IMR-90 (cell line): ENCODE data around the gene ZNF385D. TPM values are rescaled to one million over a fixed set of nuclear protein-coding genes. Genes with fewer than 3 reads are reported as not detected.

Experiments used
- ATAC-seq: fragments of 200-7000 bp; cut with Tn5 transposase; 2 replicates; pipeline ENCODE4 v1.9.1; 2020; ENCODE audit warnings: low read depth, mild to moderate bottlenecking, moderate library complexity
- BruUV-seq: library from RNA; stranded (reverse); fragments of 400-500 nt; replicated peaks from 2 replicates; lab custom pipeline; 2021; lab: Mats Ljungman, UMichigan
- CTCF ChIA-PET: fragments of 300-600 bp; formaldehyde crosslinking; extraction: SDS; loops from one replicate; lab custom pipeline; 2021; ENCODE audit warnings: antibody characterized with exemption; lab: Yijun Ruan, JAX
- POLR2A ChIA-PET: fragments of 300-600 bp; sonication (Branson Sonifier 250); formaldehyde crosslinking; loops from one replicate; lab custom pipeline; 2022; ENCODE audit warnings: antibody characterized with exemption; ENCODE audit not compliant: unreplicated experiment; lab: Charles Lee
- DNase-seq: peaks from one replicate; pipeline ENCODE4 v3.0.0; 2013
- H2AFZ ChIP-seq: replicated peaks from 2 replicates; pipeline ENCODE3; 2013; ENCODE audit warnings: low read length, mild to moderate bottlenecking; ENCODE audit not compliant: poor library complexity
- H2AK5ac ChIP-seq: 2 replicates; pipeline ENCODE4 v1.6.1; 2013; ENCODE audit warnings: low read depth, low read length, inconsistent platforms
- H2AK9ac ChIP-seq: replicated peaks from 2 replicates; pipeline ENCODE3; 2013; ENCODE audit warnings: mild to moderate bottlenecking, low read depth, low read length, moderate library complexity; ENCODE audit not compliant: poor library complexity
- H2BK120ac ChIP-seq: 2 replicates; pipeline ENCODE4 v1.6.1; 2013; ENCODE audit warnings: low read depth, low read length, inconsistent platforms
- H2BK15ac ChIP-seq: 3 replicates; pipeline ENCODE4 v1.6.1; 2013; ENCODE audit warnings: low read depth, low read length, inconsistent platforms
- H2BK20ac ChIP-seq: 2 replicates; pipeline ENCODE4 v1.6.1; 2013; ENCODE audit warnings: low read depth, mild to moderate bottlenecking, inconsistent platforms, low read length, moderate library complexity
- H2BK5ac ChIP-seq: 2 replicates; pipeline ENCODE4 v1.6.1; 2013; ENCODE audit warnings: mild to moderate bottlenecking, low read depth, low read length, inconsistent platforms; ENCODE audit not compliant: poor library complexity, severe bottlenecking
- H3K14ac ChIP-seq: replicated peaks from 2 replicates; pipeline ENCODE4 v1.6.1; 2013; ENCODE audit warnings: low read depth, low read length, inconsistent platforms
- H3K18ac ChIP-seq: 2 replicates; pipeline ENCODE4 v1.6.1; 2013; ENCODE audit warnings: low read depth, low read length, control low read depth
- H3K23ac ChIP-seq: 2 replicates; pipeline ENCODE4 v1.6.1; 2013; ENCODE audit warnings: low read depth, low read length, inconsistent platforms
- H3K27ac ChIP-seq: 2 replicates; pipeline ENCODE4 v1.5.1; 2013; ENCODE audit warnings: mild to moderate bottlenecking, control low read depth, low read length; ENCODE audit not compliant: insufficient read depth
- H3K27me3 ChIP-seq: 2 replicates; pipeline ENCODE4 v1.6.1; 2013; ENCODE audit warnings: low read length; ENCODE audit not compliant: control insufficient read depth, insufficient read depth
- H3K36me3 ChIP-seq: 2 replicates; pipeline ENCODE4 v1.6.1; 2013; ENCODE audit warnings: low read length, mixed read lengths; ENCODE audit not compliant: control insufficient read depth, insufficient read depth
- H3K4ac ChIP-seq: 2 replicates; pipeline ENCODE4 v1.6.1; 2013; ENCODE audit warnings: low read depth, low read length, inconsistent platforms
- H3K4me1 ChIP-seq: 2 replicates; pipeline ENCODE4 v1.6.1; 2013; ENCODE audit warnings: low read length, mixed read lengths; ENCODE audit not compliant: control insufficient read depth, insufficient read depth
- H3K4me2 ChIP-seq: 2 replicates; pipeline ENCODE4 v1.6.1; 2013; ENCODE audit warnings: low read depth, mild to moderate bottlenecking, control low read depth, low read length, moderate library complexity
- H3K4me3 ChIP-seq: 2 replicates; pipeline ENCODE4 v1.5.1; 2013; ENCODE audit warnings: low read depth, mild to moderate bottlenecking, control low read depth, low read length, moderate library complexity; ENCODE audit not compliant: insufficient read depth
- H3K56ac ChIP-seq: 2 replicates; pipeline ENCODE4 v1.6.1; 2013; ENCODE audit warnings: low read length, inconsistent platforms; ENCODE audit not compliant: insufficient read depth; ENCODE audit errors: extremely low read depth
- H3K79me1 ChIP-seq, 2 experiments: 2 replicates each; pipeline ENCODE4 v1.6.1; 2013; ENCODE audit warnings: low read length in 2 of 2, inconsistent platforms in 1 of 2, low read depth in 1 of 2
- H3K9ac ChIP-seq: 2 replicates; pipeline ENCODE4 v1.6.1; 2013; ENCODE audit warnings: low read depth, low read length, control low read depth
- H3K9me1 ChIP-seq: 2 replicates; pipeline ENCODE4 v1.6.1; 2013; ENCODE audit warnings: low read length, inconsistent platforms; ENCODE audit not compliant: insufficient read depth
- H3K9me3 ChIP-seq: 2 replicates; pipeline ENCODE4 v1.6.1; 2013; ENCODE audit warnings: low read length; ENCODE audit not compliant: control insufficient read depth, insufficient read depth
- H4K20me1 ChIP-seq: 2 replicates; pipeline ENCODE4 v1.6.1; 2013; ENCODE audit warnings: low read length, inconsistent platforms; ENCODE audit not compliant: insufficient read depth
- H4K5ac ChIP-seq: 2 replicates; pipeline ENCODE4 v1.6.1; 2013; ENCODE audit warnings: mild to moderate bottlenecking, low read depth, low read length, control low read depth
- H4K8ac ChIP-seq, 2 experiments: 2 replicates each; pipeline ENCODE4 v1.6.1; 2013; ENCODE audit warnings: low read depth in 2 of 2, low read length in 2 of 2, control low read depth in 1 of 2, inconsistent platforms in 1 of 2
- H4K91ac ChIP-seq: 2 replicates; pipeline ENCODE4 v1.6.1; 2013; ENCODE audit warnings: low read depth, low read length, inconsistent platforms; ENCODE audit not compliant: insufficient read depth
- BHLHE40 ChIP-seq: fragments of 150-350 bp; IDR thresholded peaks from 2 replicates; pipeline ENCODE4 v1.6.1; 2016; ENCODE audit warnings: mild to moderate bottlenecking, low read depth, low read length
- CEBPB ChIP-seq: IDR thresholded peaks from 2 replicates; pipeline ENCODE4 v1.6.1; 2012; ENCODE audit warnings: low read depth, low read length, improper control_type of control experiment
- CHD1 ChIP-seq: IDR thresholded peaks from 2 replicates; pipeline ENCODE4 v1.6.1; 2012; ENCODE audit warnings: low read depth, low read length, improper control_type of control experiment
- FOS ChIP-seq: fragments of 150-350 bp; IDR thresholded peaks from 2 replicates; pipeline ENCODE4 v1.6.1; 2016; ENCODE audit warnings: low read depth, low read length
- MAFK ChIP-seq: IDR thresholded peaks from 2 replicates; pipeline ENCODE4 v1.6.1; 2012; ENCODE audit warnings: low read depth, low read length, improper control_type of control experiment
- MAZ ChIP-seq: IDR thresholded peaks from 2 replicates; pipeline ENCODE4 v1.6.1; 2012; ENCODE audit warnings: low read depth, mild to moderate bottlenecking, low read length, improper control_type of control experiment, moderate library complexity, borderline replicate concordance
- MXI1 ChIP-seq: IDR thresholded peaks from 2 replicates; pipeline ENCODE4 v1.6.1; 2012; ENCODE audit warnings: low read depth, mild to moderate bottlenecking, low read length, moderate library complexity, borderline replicate concordance
- NFE2L2 ChIP-seq: fragments of 150-350 bp; IDR thresholded peaks from 2 replicates; pipeline ENCODE4 v1.6.1; 2016; ENCODE audit warnings: low read depth, mild to moderate bottlenecking, low read length
- POLR2A ChIP-seq: IDR thresholded peaks from 2 replicates; pipeline ENCODE4 v1.6.1; 2012; ENCODE audit warnings: mild to moderate bottlenecking, low read depth, low read length
- RAD21 ChIP-seq: IDR thresholded peaks from 2 replicates; pipeline ENCODE4 v1.6.1; 2012; ENCODE audit warnings: low read length, improper control_type of control experiment
- RCOR1 ChIP-seq: IDR thresholded peaks from 2 replicates; pipeline ENCODE4 v1.6.1; 2012; ENCODE audit warnings: mild to moderate bottlenecking, low read length, improper control_type of control experiment; ENCODE audit not compliant: insufficient replicate concordance
- RFX5 ChIP-seq: IDR thresholded peaks from 2 replicates; pipeline ENCODE4 v1.8.0; 2012; ENCODE audit warnings: low read depth, mild to moderate bottlenecking, low read length, moderate library complexity
- SMC3 ChIP-seq: fragments of 150-350 bp; IDR thresholded peaks from 2 replicates; pipeline ENCODE4 v1.6.1; 2016; ENCODE audit warnings: low read depth, mild to moderate bottlenecking, antibody characterized with exemption, low read length, moderate library complexity
- WGBS, 2 experiments: methylation state at CpG; one replicate each; pipeline versions ENCODE4 v1.1.5 to v1.1.7; 2013; ENCODE audit warnings: missing lambda C conversion rate in 2 of 2; ENCODE audit not compliant: insufficient read length in 1 of 2; ENCODE audit errors: extremely low coverage in 2 of 2; 5-methylcytosine and 5-hydroxymethylcytosine counted together
- dilution Hi-C: fragments of 300-500 bp; cut with HindIII; formaldehyde crosslinking; loops from one replicate; pipeline ENCODE4 v1.14.3; 2018; ENCODE audit warnings: low sequenced_read_pairs; ENCODE audit not compliant: unreplicated experiment
- in situ Hi-C: fragments of 300-500 bp; cut with MboI; formaldehyde crosslinking; loops from 3 replicates; pipeline ENCODE4 v1.14.3; 2019; ENCODE audit warnings: low sequenced_read_pairs, inconsistent platforms, mixed read lengths
- intact Hi-C: fragments of 100-400 bp; cut with micrococcal nuclease; formaldehyde crosslinking; loops from 2 replicates; pipeline ENCODE4 v1.10.0; 2022
- polyA plus RNA-seq, 3 experiments: library from polyadenylated mRNA; depleted of rRNA; stranded (reverse); fragments of >200 nt; gene quantifications; 2 replicates each; pipeline ENCODE4 v1.2.3, GENCODE V29; 2012; ENCODE audit warnings: low replicate concordance in 1 of 3
- total RNA-seq: library from RNA; depleted of rRNA; stranded (reverse); fragments of >200 nt; gene quantifications from 2 replicates; pipeline ENCODE4 v1.2.3, GENCODE V29; 2012
- TF ChIP-seq, protein P1 (sequence below): conservative IDR thresholded peaks from 2 replicates; pipeline ENCODE4 v1.5.1; 2012; ENCODE audit warnings: mild to moderate bottlenecking, low read depth, low read length, improper control_type of control experiment
- TF ChIP-seq, protein P2 (sequence below): fragments of 150-350 bp; IDR thresholded peaks from 2 replicates; pipeline ENCODE4 v1.6.1; 2017; ENCODE audit warnings: mild to moderate bottlenecking, antibody characterized with exemption, low read length, low read depth
- TF ChIP-seq, protein P3 (sequence below): fragments of 150-350 bp; IDR thresholded peaks from 2 replicates; pipeline ENCODE4 v1.6.1; 2016; ENCODE audit warnings: low read depth, mild to moderate bottlenecking, low read length, moderate library complexity, borderline replicate concordance

The ZNF385D gene
- total and polyA plus RNA-seq, 2 of the 4 experiments (the other 2 are of a cell fraction), result 0.18 to 2.4 TPM

DNA sequence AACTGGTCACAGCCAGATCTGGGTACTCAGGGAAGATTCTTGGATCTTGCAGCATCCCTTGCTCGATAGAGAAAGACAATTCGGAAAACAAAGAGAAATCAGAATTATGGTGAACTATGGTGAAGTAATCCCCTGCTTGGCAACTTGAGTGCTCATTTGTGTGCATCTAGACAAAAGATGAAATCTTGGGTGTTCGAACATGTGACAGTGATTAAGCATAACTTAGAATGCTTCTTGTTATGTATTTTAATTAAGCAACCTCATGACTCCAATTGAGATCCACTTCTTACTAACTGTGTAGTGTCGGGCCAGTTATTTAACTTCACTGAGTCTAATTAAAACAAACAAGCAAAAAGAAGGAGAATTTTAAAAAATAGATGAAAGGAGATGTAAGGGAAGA is 56.5 kb downstream of the ZNF385D start:
- H3K23ac ChIP-seq, result no peak overlapping the region
- H3K27me3 ChIP-seq, result no peaks in the 10 kb centered on the region
- H3K9ac ChIP-seq, result no peak overlapping the region
- no peak overlapping the region for H3K14ac ChIP-seq
- H2BK15ac ChIP-seq, result no peak overlapping the region
- H2AFZ ChIP-seq, result no peak overlapping the region
- H3K9me1 ChIP-seq, result no peaks in the 10 kb centered on the region
- dilution Hi-C loops, result no loop called here
- no TSS peak for BruUV-seq
- WGBS, 2 experiments, result 80% methylated on average over 2 of the region's 4 CpGs; no CpG with 5 or more reads in 1 of the 2 experiments
- TF ChIP-seq MAFK, result no peak
- TF ChIP-seq RCOR1, result no peak
- no peak for TF ChIP-seq NFE2L2
- TF ChIP-seq MXI1, result no peak
- TF ChIP-seq BHLHE40, result no peak
- no peak for TF ChIP-seq CHD1
- no peak for TF ChIP-seq CEBPB
- no peak for TF ChIP-seq MAZ
- TF ChIP-seq, protein P1, sequence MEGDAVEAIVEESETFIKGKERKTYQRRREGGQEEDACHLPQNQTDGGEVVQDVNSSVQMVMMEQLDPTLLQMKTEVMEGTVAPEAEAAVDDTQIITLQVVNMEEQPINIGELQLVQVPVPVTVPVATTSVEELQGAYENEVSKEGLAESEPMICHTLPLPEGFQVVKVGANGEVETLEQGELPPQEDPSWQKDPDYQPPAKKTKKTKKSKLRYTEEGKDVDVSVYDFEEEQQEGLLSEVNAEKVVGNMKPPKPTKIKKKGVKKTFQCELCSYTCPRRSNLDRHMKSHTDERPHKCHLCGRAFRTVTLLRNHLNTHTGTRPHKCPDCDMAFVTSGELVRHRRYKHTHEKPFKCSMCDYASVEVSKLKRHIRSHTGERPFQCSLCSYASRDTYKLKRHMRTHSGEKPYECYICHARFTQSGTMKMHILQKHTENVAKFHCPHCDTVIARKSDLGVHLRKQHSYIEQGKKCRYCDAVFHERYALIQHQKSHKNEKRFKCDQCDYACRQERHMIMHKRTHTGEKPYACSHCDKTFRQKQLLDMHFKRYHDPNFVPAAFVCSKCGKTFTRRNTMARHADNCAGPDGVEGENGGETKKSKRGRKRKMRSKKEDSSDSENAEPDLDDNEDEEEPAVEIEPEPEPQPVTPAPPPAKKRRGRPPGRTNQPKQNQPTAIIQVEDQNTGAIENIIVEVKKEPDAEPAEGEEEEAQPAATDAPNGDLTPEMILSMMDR, result no peak
- TF ChIP-seq POLR2A, result no peak
- TF ChIP-seq SMC3, result no peak
- TF ChIP-seq, protein P2, sequence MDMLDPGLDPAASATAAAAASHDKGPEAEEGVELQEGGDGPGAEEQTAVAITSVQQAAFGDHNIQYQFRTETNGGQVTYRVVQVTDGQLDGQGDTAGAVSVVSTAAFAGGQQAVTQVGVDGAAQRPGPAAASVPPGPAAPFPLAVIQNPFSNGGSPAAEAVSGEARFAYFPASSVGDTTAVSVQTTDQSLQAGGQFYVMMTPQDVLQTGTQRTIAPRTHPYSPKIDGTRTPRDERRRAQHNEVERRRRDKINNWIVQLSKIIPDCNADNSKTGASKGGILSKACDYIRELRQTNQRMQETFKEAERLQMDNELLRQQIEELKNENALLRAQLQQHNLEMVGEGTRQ, result no peak
- no peak for TF ChIP-seq FOS
- no peak for TF ChIP-seq RFX5
- TF ChIP-seq RAD21, result no peak
- TF ChIP-seq, protein P3, sequence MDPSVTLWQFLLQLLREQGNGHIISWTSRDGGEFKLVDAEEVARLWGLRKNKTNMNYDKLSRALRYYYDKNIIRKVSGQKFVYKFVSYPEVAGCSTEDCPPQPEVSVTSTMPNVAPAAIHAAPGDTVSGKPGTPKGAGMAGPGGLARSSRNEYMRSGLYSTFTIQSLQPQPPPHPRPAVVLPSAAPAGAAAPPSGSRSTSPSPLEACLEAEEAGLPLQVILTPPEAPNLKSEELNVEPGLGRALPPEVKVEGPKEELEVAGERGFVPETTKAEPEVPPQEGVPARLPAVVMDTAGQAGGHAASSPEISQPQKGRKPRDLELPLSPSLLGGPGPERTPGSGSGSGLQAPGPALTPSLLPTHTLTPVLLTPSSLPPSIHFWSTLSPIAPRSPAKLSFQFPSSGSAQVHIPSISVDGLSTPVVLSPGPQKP, result no peak
- H4K20me1 ChIP-seq, result no peaks in the 10 kb centered on the region
- no peak overlapping the region for H4K91ac ChIP-seq
- in situ Hi-C loops, result no loop called here
- no peaks in the 10 kb centered on the region for H3K9me3 ChIP-seq
- no peak overlapping the region for H3K4me3 ChIP-seq
- H4K8ac ChIP-seq, result no peak overlapping the region
- H2AK9ac ChIP-seq, result peak overlapping the region; percentile 65
- no peak overlapping the region for H4K5ac ChIP-seq
- POLR2A ChIA-PET, result no interaction called here
- no peak overlapping the region for H3K18ac ChIP-seq
- no peak overlapping the region for H2BK5ac ChIP-seq
- intact Hi-C loops, result no loop called here
- H2BK120ac ChIP-seq, result no peak overlapping the region
- DNase-seq, result no peak
- no peak overlapping the region for H3K56ac ChIP-seq
- H3K27ac ChIP-seq, result no peak overlapping the region
- no peak overlapping the region for H2BK20ac ChIP-seq
- H3K36me3 ChIP-seq, result no peaks in the 10 kb centered on the region
- H3K4ac ChIP-seq, result no peak overlapping the region
- H3K4me2 ChIP-seq, result no peak overlapping the region
- no peak overlapping the region for H2AK5ac ChIP-seq
- H3K4me1 ChIP-seq, result no peaks in the 10 kb centered on the region
- H3K79me1 ChIP-seq, result no peaks in the 10 kb centered on the region
- ATAC-seq, result no peak
- CTCF ChIA-PET, result no interaction called here
